Tibial nerve (tissue), 3 donors: ENCODE results near the gene TKTL1.

Experiments used
- CTCF ChIP-seq, 5 experiments: fragments of 200-600 bp in 3 of 5; fragments of 450-650 bp in 2 of 5; sonication (generic) in 3 of 5; IDR thresholded peaks; one replicate each; pipeline ENCODE4 v1.5.1; 2016 to 2019; ENCODE audit warnings: antibody characterized with exemption in 5 of 5, mild to moderate bottlenecking in 3 of 5, moderate library complexity in 2 of 5
- POLR2A ChIP-seq, 2 donors: fragments of 450-650 bp; IDR thresholded peaks; one replicate each; pipeline ENCODE4 v1.6.1; 2017; ENCODE audit warnings: antibody characterized with exemption in 2 of 2, mild to moderate bottlenecking in 2 of 2, moderate library complexity in 2 of 2

GRCh38 chrX:154310616-154311536, 15.3 kb downstream of the TKTL1 start:
- no peak for TF ChIP-seq CTCF (IDR thresholded peaks at IDR 0.05)
- no peak for TF ChIP-seq POLR2A (IDR thresholded peaks at IDR 0.05)
